Muscle of leg (tissue), 11 donors: ENCODE data around the gene MPG. TPM values are rescaled to one million over a fixed set of nuclear protein-coding genes. Genes with fewer than 3 reads are reported as not detected.
A peak's percentile ranks its signal among the peaks of the same experiment; 100 is the strongest.

ENCODE experiments used
- DNase-seq: peaks from one replicate; pipeline ENCODE4 v3.0.0; 2013
- H3K27ac ChIP-seq: one replicate; pipeline ENCODE4 v1.5.1; 2013; ENCODE audit warnings: mild to moderate bottlenecking, low read length, control low read depth
- H3K27me3 ChIP-seq: one replicate; pipeline ENCODE4 v1.6.1; 2013; ENCODE audit warnings: low read length; ENCODE audit not compliant: control insufficient read depth, insufficient read depth
- H3K36me3 ChIP-seq: one replicate; pipeline ENCODE4 v1.6.1; 2013; ENCODE audit warnings: low read length; ENCODE audit not compliant: control insufficient read depth, insufficient read depth
- H3K4me1 ChIP-seq: one replicate; pipeline ENCODE4 v1.6.1; 2013; ENCODE audit warnings: low read length; ENCODE audit not compliant: control insufficient read depth, insufficient read depth
- H3K4me3 ChIP-seq: one replicate; pipeline ENCODE4 v1.5.1; 2013; ENCODE audit warnings: low read length, control low read depth
- H3K9me3 ChIP-seq: replicated peaks from 2 replicates; pipeline ENCODE4 v1.6.1; 2013; ENCODE audit warnings: low read depth, low read length; ENCODE audit not compliant: control insufficient read depth
- WGBS: methylation state at CpG from one replicate; pipeline ENCODE4 v1.1.5; 2013; ENCODE audit warnings: missing lambda C conversion rate; ENCODE audit not compliant: insufficient coverage; 5-methylcytosine and 5-hydroxymethylcytosine counted together
- polyA plus RNA-seq, 8 donors: library from polyadenylated mRNA; unstranded; fragments of 120-200 nt; gene quantifications; one replicate each; pipeline versions ENCODE4 v1.2.1 to v1.2.3, GENCODE V29; 2013; ENCODE audit warnings: inconsistent platforms in 1 of 8, low replicate concordance in 1 of 8; ENCODE audit not compliant: insufficient read length in 8 of 8, insufficient read depth in 1 of 8
- total RNA-seq: library from RNA; stranded (reverse); fragments of 120-200 nt; gene quantifications from one replicate; pipeline ENCODE4 v1.2.4, GENCODE V29; 2013

Gene MPG
- total and polyA plus RNA-seq, 9 donors, result 24.2 to 39.0 (median 32.5) TPM

DNA sequence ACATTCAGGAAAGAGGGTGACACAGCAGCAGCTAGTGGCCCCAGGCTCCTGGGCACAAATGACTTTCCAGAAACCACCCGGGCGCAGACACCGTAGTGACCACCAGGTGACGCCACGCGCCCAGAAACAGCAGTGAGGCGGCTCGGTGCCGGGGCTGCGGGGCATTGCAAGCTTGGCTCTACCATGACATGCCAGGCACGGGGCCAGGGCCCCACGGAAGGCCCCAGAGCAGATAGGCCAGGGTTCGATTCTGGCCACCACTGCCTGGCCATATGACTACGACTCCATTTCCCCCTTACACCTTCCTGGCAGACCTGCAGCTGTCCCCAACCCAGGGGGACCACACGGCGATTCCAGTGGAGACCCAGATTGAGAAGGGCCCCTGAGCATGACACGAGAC lies 12.3 kb upstream of the MPG start:
- no peaks in the 10 kb centered on the region for H3K9me3 ChIP-seq
- whole genome bisulfite sequencing, result 6% methylated on average over 13 of the region's 17 CpGs
- no peak overlapping the region for H3K27ac ChIP-seq
- no peaks in the 10 kb centered on the region for H3K27me3 ChIP-seq
- H3K4me3 ChIP-seq, result no peak overlapping the region
- H3K4me1 ChIP-seq, result peaks cover 68% of the 10 kb centered on the region
- peak; percentile 71 for DNase-seq
- H3K36me3 ChIP-seq, result peaks cover 48% of the 10 kb centered on the region

DNA sequence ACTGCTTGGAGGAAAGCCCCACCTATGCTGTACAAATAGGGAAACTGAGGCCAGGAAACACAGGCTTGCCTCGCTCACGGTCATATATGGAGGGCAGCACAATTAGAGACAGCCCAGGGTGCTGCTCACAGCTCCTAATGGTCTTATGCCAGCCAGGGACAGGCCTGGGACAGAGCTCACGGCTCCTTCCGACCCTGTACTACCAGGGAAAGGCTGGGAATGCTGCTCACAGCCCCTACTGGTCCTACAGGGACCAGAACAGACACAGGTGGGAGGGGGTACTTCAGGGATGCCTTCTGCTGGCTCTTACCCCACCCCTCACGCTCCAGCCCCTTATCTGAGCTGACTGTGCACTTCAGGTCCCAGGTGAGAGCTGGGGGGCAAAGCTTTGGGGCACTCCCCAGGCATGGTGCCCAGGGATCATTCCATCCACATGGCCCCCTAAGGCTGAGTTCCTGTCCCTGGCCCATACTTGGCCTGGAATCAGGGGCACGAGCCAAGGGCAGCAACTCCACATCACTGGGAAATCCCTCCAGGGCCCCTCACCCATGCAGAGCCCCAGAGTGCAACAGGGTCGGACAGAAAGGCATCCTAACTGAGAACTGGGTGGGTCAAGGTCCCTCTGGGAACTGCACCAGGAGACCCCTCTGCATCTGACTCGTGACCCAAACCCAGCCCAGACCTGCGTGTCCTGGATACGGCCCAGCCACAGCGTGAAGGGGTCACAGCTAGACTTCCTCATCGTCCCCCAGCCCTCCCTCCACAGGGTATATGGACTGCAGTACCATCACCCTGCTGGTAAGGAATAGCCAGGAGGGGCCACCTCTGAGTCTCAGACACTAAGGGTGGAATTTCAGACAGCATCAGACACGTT lies 11.5 kb upstream of the MPG start:
- Histone ChIP-seq H3K4me3 (no peak overlapping the region), H3K27me3 (no peaks in the 10 kb centered on the region), H3K36me3 (peaks cover 41% of the 10 kb centered on the region), H3K4me1 (peaks cover 76% of the 10 kb centered on the region), H3K27ac (peak overlapping the region; percentile 29), H3K9me3 (no peaks in the 10 kb centered on the region)
- no peak for DNase-seq
- 56% methylated on average over 8 of the region's 13 CpGs for WGBS

DNA sequence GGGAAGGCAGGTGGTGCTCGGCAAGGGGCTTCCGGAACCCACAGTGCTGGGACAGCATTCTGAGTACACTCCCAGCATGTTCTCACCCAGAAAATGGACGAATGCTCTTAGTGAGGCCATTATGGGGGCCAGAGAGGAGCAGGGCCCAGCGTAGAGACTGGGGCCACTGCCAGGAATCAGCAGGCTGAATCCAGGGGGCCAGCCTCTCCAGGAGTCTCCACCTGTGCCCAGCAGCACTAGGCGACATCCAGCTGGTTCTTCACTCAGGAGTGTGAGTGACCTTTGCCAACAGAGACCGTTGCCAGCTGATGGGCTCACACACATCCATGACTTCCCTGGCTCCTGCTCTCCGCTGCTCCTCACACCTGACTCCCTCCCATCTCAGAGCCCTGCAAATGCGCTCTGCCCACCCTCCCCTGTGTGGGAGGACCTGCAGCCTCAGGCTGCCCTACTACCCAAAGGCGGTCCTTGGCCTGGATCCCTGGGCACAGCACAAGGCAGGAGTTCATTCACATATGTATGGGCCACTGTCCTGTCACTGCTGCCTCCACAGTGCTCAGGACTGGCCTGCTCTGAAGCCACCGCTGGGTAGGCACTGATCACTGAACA lies 10.7 kb upstream of the MPG start:
- Histone ChIP-seq H3K9me3 (no peaks in the 10 kb centered on the region), H3K4me1 (peaks cover 76% of the 10 kb centered on the region), H3K36me3 (peaks cover 34% of the 10 kb centered on the region), H3K27me3 (no peaks in the 10 kb centered on the region), H3K27ac (peak overlapping the region; percentile 29), H3K4me3 (no peak overlapping the region)
- peak; percentile 68 for DNase-seq
- WGBS, result 37% methylated on average over 10 of the region's 10 CpGs

DNA sequence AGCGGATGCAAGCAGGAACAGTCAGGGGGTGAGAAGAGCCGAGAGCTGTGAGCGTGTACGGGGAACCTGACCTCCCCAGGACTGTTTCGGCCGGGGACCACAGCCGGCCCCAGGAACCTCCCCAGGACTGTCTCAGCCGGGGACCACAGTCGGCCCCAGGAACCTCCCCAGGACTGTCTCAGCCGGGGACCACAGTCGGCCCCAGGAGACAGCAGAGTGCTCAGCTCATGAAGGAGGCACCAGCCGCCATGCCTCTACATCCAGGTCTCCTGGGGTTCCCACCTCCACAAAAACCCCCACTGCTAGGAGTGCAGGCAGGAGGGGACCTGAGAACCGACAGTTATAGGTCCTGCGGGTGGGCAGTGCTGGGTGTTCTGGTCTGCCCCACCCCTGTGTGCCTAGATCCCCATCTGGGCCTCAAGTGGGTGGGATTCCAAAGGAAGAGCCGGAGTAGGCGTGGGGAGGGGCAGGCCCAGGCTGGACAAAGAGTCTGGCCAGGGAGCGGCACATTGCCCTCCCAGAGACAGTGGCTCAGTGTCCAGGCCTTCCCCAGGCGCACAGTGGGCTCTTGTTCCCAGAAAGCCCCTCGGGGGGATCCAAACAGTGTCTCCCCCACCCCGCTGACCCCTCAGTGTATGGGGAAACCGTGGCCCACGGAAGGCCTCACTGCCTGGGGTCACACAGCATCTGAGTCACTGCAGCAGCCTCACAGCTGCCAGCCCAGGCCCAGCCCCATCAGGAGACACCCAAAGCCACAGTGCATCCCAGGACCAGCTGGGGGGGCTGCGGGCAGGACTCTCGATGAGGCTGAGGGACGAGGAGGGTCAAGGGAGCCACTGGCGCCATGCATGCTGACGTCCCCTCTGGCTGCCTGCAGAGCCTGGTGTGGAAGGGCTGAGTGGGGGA lies 9.9 kb upstream of the MPG start:
- 57% methylated on average over 24 of the region's 27 CpGs for WGBS
- Histone ChIP-seq H3K9me3 (no peaks in the 10 kb centered on the region), H3K36me3 (peaks cover 25% of the 10 kb centered on the region), H3K27ac (no peak overlapping the region), H3K27me3 (no peaks in the 10 kb centered on the region), H3K4me1 (peaks cover 80% of the 10 kb centered on the region), H3K4me3 (no peak overlapping the region)
- DNase-seq, result peak; percentile 51

DNA sequence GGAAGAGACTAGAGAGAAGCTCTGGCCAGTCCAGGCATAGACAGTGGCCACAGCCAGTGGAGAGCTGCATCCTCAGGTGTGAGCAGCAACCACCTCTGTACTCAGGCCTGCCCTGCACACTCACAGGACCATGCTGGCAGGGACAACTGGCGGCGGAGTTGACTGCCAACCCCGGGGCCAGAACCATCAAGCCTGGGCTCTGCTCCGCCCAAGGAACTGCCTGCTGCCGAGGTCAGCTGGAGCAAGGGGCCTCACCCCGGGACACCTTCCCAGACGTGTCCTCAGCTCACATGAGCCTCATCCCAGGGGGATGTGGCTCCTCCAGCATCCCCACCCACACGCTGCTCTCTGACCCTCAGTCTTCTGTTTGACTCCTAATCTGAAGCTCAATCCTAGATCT lies 8.8 kb upstream of the MPG start:
- no peaks in the 10 kb centered on the region for H3K27me3 ChIP-seq
- H3K27ac ChIP-seq, result no peak overlapping the region
- no peak for DNase-seq
- peaks cover 15% of the 10 kb centered on the region for H3K36me3 ChIP-seq
- no peak overlapping the region for H3K4me3 ChIP-seq
- H3K9me3 ChIP-seq, result no peaks in the 10 kb centered on the region
- H3K4me1 ChIP-seq, result peaks cover 81% of the 10 kb centered on the region
- 56% methylated on average over 6 of the region's 8 CpGs for WGBS

DNA sequence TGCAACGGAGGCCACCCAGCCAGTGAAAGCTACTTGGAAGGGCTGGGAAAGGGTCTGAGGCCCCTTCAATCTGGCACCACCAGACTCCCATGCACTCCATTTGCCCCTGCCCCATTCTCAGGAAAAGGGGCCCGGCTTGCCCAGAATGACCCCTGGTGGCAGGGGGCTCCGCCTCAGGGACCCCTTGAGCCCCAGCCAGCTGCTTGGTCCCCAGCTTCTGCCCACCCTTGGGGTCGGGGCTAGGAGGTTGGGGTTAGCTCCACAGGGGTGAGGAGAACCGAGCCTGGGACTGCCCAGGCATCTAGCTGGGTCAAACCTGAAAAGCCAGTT lies 6.8 kb upstream of the MPG start:
- Histone ChIP-seq H3K4me1 (peaks cover 90% of the 10 kb centered on the region), H3K4me3 (peak overlapping the region; percentile 72), H3K27me3 (no peaks in the 10 kb centered on the region), H3K36me3 (peaks cover 4% of the 10 kb centered on the region), H3K27ac (peak overlapping the region; percentile 94), H3K9me3 (no peaks in the 10 kb centered on the region)
- DNase-seq, result no peak
- 41% methylated on average over 4 of the region's 5 CpGs for whole genome bisulfite sequencing

DNA sequence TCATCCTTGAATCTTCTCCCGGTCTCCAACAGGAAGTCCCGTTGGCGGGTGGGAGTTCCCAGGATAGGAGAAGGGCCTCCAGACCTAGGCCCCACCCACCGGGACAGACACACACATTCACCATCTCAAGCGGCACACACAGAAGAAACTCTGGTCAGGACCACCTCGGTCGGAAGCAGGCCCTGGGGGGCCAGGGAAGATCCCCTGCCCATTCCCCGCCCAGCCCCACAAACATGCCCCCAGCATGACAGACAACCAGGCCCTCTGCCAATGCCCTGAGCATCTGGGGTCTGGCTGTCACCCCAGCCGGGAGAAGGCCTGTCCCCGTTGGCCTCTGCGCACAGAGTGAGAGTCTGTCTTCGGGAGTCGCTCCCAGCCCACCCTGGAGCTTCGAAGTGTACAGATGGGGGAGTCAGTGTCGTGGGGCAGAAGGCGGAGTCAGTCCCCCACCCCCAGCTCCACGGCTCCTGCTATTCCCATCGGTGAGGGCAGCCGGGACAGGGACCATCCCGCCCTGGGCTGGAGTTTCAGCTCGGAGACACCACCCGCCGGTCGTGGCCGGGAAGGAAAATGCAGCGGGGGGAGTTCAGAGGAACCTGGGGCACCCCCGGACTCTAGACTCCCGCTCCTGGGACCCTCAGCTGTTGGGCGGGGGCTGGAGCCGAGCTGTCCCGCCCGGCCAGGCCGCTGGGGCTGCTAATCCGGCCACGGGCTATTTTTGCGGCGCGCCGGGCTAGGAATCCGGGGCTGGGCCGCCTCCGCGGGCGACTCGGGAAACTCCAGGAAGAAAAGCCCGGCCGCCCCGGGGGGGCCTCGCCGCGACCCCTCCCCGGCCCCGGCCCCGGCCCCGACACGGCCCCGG lies 6.3 kb upstream of the MPG start:
- Histone ChIP-seq H3K4me3 (peak overlapping the region; percentile 72), H3K27ac (peak overlapping the region; percentile 94), H3K36me3 (peaks cover 4% of the 10 kb centered on the region), H3K9me3 (no peaks in the 10 kb centered on the region), H3K27me3 (no peaks in the 10 kb centered on the region), H3K4me1 (peaks cover 90% of the 10 kb centered on the region)
- 2% methylated on average over 45 of the region's 57 CpGs for WGBS
- DNase-seq, result peak; percentile 94

DNA sequence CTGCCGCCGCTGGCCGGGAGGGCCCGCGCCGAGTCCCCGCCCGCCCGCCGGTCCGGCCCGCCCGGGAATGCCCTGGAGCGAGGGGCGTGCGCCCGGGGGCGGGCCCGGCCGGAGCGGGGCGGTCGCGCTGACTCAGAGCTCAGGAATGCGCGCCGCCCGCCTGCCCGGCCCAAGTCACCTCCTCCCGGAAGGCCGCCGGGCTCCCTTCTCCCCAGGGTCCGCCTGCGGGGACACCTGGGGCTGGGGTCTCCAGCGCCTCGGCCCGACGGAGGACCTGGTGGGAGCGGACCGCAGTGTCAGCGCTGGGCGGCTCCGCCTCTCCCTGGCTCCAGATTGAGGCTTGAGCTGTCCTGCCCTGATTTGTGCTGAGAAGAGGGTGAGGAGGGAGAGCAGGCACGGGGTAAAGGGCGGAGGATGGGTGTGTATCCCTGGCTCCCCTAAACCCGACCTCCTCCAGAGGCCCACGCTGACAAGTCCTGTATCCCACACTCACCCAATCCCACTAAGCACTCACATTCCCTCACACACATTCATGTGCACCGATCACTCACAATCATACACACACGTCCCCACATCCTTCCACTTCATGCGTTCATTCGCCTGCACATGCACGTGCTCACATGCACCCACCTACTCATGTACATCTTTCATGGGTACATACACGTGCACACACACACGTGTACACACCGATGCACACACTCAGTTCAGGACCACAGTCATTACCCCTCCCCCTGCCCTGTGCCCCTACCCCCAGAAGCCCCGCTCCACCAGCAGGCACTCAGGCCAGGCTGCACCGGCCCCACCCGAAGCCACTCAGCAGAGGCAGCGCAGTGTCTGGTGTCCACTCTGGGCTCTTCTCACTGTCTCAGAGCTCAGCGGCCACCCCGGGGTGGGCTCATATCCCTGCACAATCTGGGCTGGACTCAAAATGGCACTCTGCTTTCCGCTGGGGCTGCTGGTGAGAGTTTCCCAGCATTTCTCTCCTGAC lies 5.2 kb upstream of the MPG start, which contains the start of gene RHBDF1:
Gene RHBDF1 (minus strand): TSS at position 71 of the 988 bp plus-strand sequence. CDS start 7,616 bp downstream, outside the sequence.
- 21% methylated on average over 53 of the region's 62 CpGs for WGBS
- DNase-seq, result peak; percentile 84
- Histone ChIP-seq H3K36me3 (peaks cover 4% of the 10 kb centered on the region), H3K4me1 (peaks cover 89% of the 10 kb centered on the region), H3K9me3 (no peaks in the 10 kb centered on the region), H3K27me3 (no peaks in the 10 kb centered on the region), H3K4me3 (peak within 1 kb of the TSS; percentile 72), H3K27ac (peak within 1 kb of the TSS; percentile 94)
